Fibroblast of villous mesenchyme (primary cell): ENCODE results near the gene KDM4C. TPM values are rescaled to one million over a fixed set of nuclear protein-coding genes. Genes with fewer than 3 reads are reported as not detected.

ENCODE experiments used
- DNase-seq: peaks from one replicate; pipeline ENCODE4 v3.0.0-alpha.2; 2010; ENCODE audit warnings: low read depth
- H3K4me3 ChIP-seq: 2 replicates; pipeline ENCODE4 v1.5.1; 2011; ENCODE audit warnings: low read depth, mild to moderate bottlenecking, low read length
- CTCF ChIP-seq: IDR thresholded peaks from 2 replicates; pipeline ENCODE4 v1.5.1; 2012; ENCODE audit warnings: low read depth, mild to moderate bottlenecking, low read length; ENCODE audit not compliant: insufficient read depth
- total RNA-seq: library from RNA; depleted of rRNA; stranded (reverse); fragments of >200 nt; gene quantifications from 2 replicates; pipeline ENCODE4 v1.2.3, GENCODE V29; 2012

Gene KDM4C
- total RNA-seq, 1 donor, result 31.1 TPM

GRCh38 chr9:6924988-6925563, 167.3 kb downstream of the KDM4C start:
- H3K4me3 ChIP-seq, result no peak overlapping the region
- TF ChIP-seq CTCF, result no peak
- no peak for DNase-seq

- no peak for TF ChIP-seq CTCF
- peak; percentile 90 for DNase-seq
Measured at GRCh38 chr9:6925836-6926235, 168.1 kb downstream of the KDM4C start.

GRCh38 chr9:6926436-6926835, 168.7 kb downstream of the KDM4C start:
- TF ChIP-seq CTCF, result no peak
- H3K4me3 ChIP-seq, result no peak overlapping the region
- DNase-seq, result peak; percentile 50

More at GRCh38 chr9:6925836-6926235, 168.1 kb downstream of the KDM4C start:
- peak overlapping the region; percentile 13 for H3K4me3 ChIP-seq

- H3K4me3 ChIP-seq, result no peak overlapping the region
- no peak for DNase-seq
- no peak for TF ChIP-seq CTCF
Measured at GRCh38 chr9:6927838-6928237, 170.1 kb downstream of the KDM4C start.

- no peak overlapping the region for H3K4me3 ChIP-seq
- no peak for DNase-seq
- no peak for TF ChIP-seq CTCF
Measured at GRCh38 chr9:6928863-6929262, 171.1 kb downstream of the KDM4C start.

- H3K4me3 ChIP-seq, result no peak overlapping the region
- no peak for DNase-seq
- no peak for TF ChIP-seq CTCF
Measured at GRCh38 chr9:6929441-6930215, 171.9 kb downstream of the KDM4C start.
